ENCODE measurements around the gene OCSTAMP. TPM values are rescaled to one million over a fixed set of nuclear protein-coding genes. Genes with fewer than 3 reads are reported as not detected.

The OCSTAMP gene
- total and polyA plus RNA-seq, 10 of the 15 experiments (the other 5 are each of a cell fraction or from before 2014, with no cell fraction given), result 0.09 to 0.46 (median 0.22) TPM; not detected in 2

GRCh38 chr20:46507760-46508407 lies 42.6 kb downstream of the OCSTAMP start:
- no peak for FAIRE-seq
- Histone ChIP-seq H3K36me3 (ENCODE audit: control insufficient read depth in 2 of 2, insufficient read depth in 2 of 2, low read length in 1 of 2) (no peaks in the 10 kb centered on the region), H3K9ac (ENCODE audit: control insufficient read depth, insufficient read depth, low read length) (no peak overlapping the region), H3K4me1 (ENCODE audit: control insufficient read depth, insufficient read depth, low read length) (no peaks in the 10 kb centered on the region), H3K4me3 (no peak overlapping the region), H3K9me3 (replicated peaks; ENCODE audit: control insufficient read depth, insufficient read depth, low read length) (peaks cover 7% of the 10 kb centered on the region; the same call in 2 of the 3 replicates), H3K79me2 (ENCODE audit: control insufficient read depth, insufficient read depth, low read length) (no peaks in the 10 kb centered on the region), H3K4me2 (ENCODE audit: control insufficient read depth, insufficient read depth) (no peak overlapping the region), H3K27me3 (replicated peaks in 1 of 2; ENCODE audit: control insufficient read depth in 2 of 2, insufficient read depth in 2 of 2, low read length in 1 of 2) (no peaks in the 10 kb centered on the region; a peak in 2 of 4 replicates), H3K27ac (ENCODE audit: control insufficient read depth, insufficient read depth) (no peak overlapping the region), H4K20me1 (ENCODE audit: control insufficient read depth, insufficient read depth) (no peaks in the 10 kb centered on the region), H2AFZ (ENCODE audit: control insufficient read depth, low read depth, low read length) (no peak overlapping the region)
- BruUV-seq (replicated peaks), result no TSS peak
- SMC1A ChIA-PET (ENCODE audit: uncharacterized antibody, unreplicated experiment), result no interaction called here
- RAD21 ChIA-PET (ENCODE audit: unreplicated experiment), result no interaction called here
- POLR2A ChIA-PET, result no interaction called here
- no peak for ATAC-seq
- no peak for TF ChIP-seq CEBPZ (IDR thresholded peaks at IDR 0.05; ENCODE audit: low read depth, low read length)
- TF ChIP-seq RB1 (IDR thresholded peaks at IDR 0.05; ENCODE audit: borderline replicate concordance), result no peak
- no peak for TF ChIP-seq SUZ12 (IDR thresholded peaks at IDR 0.05; ENCODE audit: unreplicated experiment)
- no peak for TF ChIP-seq CHD1 (IDR thresholded peaks at IDR 0.05; ENCODE audit: low read depth, low read length)
- TF ChIP-seq NFYA (IDR thresholded peaks at IDR 0.05; ENCODE audit: borderline replicate concordance, low read depth, low read length), result no peak
- TF ChIP-seq IRF5 (IDR thresholded peaks at IDR 0.05; ENCODE audit: borderline replicate concordance), result no peak
- no peak for TF ChIP-seq ZNF24 (IDR thresholded peaks at IDR 0.05)
- TF ChIP-seq TCF3 (IDR thresholded peaks at IDR 0.05; ENCODE audit: borderline replicate concordance, insufficient read depth, low read depth, low read length), result no peak
- no peak for TF ChIP-seq ZNF592 (IDR thresholded peaks at IDR 0.05)
- TF ChIP-seq STAT1 (conservative IDR thresholded peaks at IDR 0.05), result no peak
- TF ChIP-seq ESRRA (IDR thresholded peaks at IDR 0.05; ENCODE audit: low read length), result no peak
- TF ChIP-seq E2F4 (IDR thresholded peaks at IDR 0.05; ENCODE audit: low read depth, low read length), result no peak
- no peak for TF ChIP-seq CREM (IDR thresholded peaks at IDR 0.05; ENCODE audit: low read depth)
- no peak for DNase-seq (ENCODE audit: low read depth, low spot score)
- intact Hi-C loops (cut with micrococcal nuclease; ENCODE audit: unreplicated experiment) (no loop called here), in situ Hi-C loops (cut with MboI) (no loop called here)
- CTCF ChIA-PET, result no interaction called here
- 25% methylated on average over 4 of the region's 4 CpGs for WGBS (ENCODE audit: insufficient coverage, insufficient replicate concordance, low lambda C conversion rate, missing lambda C conversion rate)
